Effector memory CD4-positive, alpha-beta T cell (primary cell): ENCODE results near the gene TK2.
"Not testable (repeated sequence)": the region's sequence is repeated elsewhere in the genome, so short reads cannot be mapped to it uniquely, and the experiment has no call there.

Experiments used
- DNase-seq, 3 donors: peaks; one replicate each; pipeline ENCODE4 v3.0.0-alpha.2; 2020
- H3K27ac ChIP-seq: 2 replicates; pipeline ENCODE4 v1.7.0; 2013; ENCODE audit warnings: mild to moderate bottlenecking, low read length, moderate library complexity; ENCODE audit not compliant: insufficient read depth, poor library complexity, severe bottlenecking
- H3K27me3 ChIP-seq: replicated peaks from 2 replicates; pipeline ENCODE4 v1.7.0; 2013; ENCODE audit warnings: mild to moderate bottlenecking, low read length; ENCODE audit not compliant: insufficient read depth, control insufficient read depth, poor library complexity, severe bottlenecking
- H3K36me3 ChIP-seq: 2 replicates; pipeline ENCODE4 v1.7.0; 2013; ENCODE audit warnings: mild to moderate bottlenecking, low read length, moderate library complexity; ENCODE audit not compliant: control insufficient read depth, insufficient read depth
- H3K4me1 ChIP-seq: 2 replicates; pipeline ENCODE4 v1.7.0; 2013; ENCODE audit warnings: low read length, mild to moderate bottlenecking; ENCODE audit not compliant: control insufficient read depth, insufficient read depth, poor library complexity, severe bottlenecking
- H3K4me3 ChIP-seq: 2 replicates; pipeline ENCODE4 v1.7.0; 2013; ENCODE audit warnings: low read length, low read depth, mild to moderate bottlenecking; ENCODE audit not compliant: insufficient read depth, poor library complexity, severe bottlenecking
- H3K9me3 ChIP-seq: 2 replicates; pipeline ENCODE4 v1.7.0; 2013; ENCODE audit warnings: mild to moderate bottlenecking, low read length, moderate library complexity; ENCODE audit not compliant: control insufficient read depth

The TK2 gene

DNA sequence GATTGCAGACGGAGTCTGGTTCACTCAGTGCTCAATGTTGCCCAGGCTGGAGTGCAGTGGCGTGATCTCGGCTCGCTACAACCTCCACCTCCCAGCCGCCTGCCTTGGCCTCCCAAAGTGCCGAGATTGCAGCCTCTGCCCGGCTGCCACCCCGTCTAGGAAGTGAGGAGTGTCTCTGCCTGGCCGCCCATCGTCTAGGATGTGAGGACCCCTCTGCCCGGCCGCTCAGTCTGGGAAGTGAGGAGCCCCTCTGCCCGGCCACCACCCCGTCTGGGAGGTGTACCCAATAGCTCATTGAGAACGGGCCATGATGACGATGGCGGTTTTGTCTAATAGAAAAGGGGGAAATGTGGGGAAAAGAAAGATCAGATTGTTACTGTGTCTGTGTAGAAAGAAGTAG lies 35.5 kb downstream of the TK2 start:
- H3K27me3 ChIP-seq, DNase-seq, H3K27ac ChIP-seq, H3K36me3 ChIP-seq, H3K4me3 ChIP-seq, H3K9me3 ChIP-seq: not testable (repeated sequence)
- peaks cover 37% of the 10 kb centered on the region for H3K4me1 ChIP-seq

DNA sequence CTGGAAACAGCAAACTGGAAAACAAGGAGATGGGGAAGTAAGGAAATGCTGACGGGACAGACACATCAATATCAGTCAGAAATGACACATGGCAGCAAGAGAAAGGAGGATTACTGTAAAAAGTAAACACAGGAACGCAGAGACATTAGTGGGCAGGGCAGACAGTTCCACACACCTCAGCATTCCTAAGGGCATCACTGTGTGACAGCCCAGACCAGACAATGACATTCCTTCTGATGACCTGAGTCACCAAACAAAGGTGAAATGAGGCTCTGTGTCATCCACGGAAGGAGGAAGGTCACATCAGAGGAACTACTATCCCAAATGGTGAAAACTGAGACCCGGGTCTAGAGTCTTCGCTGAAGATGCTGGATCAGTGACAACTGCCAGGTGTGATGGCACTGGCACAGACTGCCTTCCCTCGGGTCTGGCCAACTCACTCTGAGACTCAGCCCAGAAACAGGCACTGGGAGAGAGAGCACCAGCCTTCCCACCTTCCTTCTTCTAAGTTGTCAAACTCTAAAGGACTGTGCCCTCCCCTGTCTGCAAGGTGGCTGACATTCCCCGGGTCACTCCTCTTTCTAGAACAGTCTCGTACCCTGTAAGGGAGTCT lies 36.7 kb downstream of the TK2 start:
- no peak overlapping the region for H3K27ac ChIP-seq
- no peak overlapping the region for H3K4me3 ChIP-seq
- no peaks in the 10 kb centered on the region for H3K9me3 ChIP-seq
- no peaks in the 10 kb centered on the region for H3K36me3 ChIP-seq
- H3K4me1 ChIP-seq, result peaks cover 36% of the 10 kb centered on the region
- H3K27me3 ChIP-seq, result no peaks in the 10 kb centered on the region
- DNase-seq, result no peak

DNA sequence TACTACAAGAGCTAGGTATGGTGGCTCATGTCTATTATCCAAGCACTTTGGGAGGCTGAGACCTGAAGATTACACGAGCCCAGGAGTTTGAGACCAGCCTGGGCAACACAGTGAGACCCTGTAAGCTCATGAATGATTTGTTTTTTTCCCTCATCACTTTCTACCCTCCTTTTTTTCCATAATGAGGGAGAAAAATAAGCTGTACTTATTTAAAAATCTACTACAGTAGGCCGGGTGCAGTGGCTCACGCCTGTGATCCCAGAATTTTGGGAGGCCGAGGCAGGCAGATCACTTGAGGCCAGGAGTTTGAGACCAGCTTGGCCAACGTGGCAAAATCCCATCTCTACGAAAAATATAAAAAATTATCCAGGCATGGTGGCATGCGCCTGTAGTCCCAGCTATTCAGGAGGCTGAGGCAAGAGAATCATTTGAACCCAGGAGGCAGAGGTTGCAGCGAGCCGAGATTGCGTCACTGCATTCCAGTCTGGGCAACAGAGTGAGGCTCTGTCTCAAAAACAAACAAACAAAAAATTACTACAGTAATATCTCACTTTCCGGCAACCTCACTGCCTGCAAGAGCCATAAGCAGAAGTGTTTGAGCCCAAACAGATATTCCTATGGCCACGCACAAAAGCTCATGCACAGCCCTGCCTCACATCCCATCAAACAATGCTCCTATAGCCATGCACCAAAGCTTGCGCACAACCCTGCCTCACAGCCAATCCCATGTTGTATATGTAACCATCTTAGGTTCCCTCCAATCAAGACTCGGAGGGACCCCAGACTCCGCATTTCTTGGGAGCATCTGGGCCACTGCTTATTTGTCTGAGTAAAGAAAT lies 37.4 kb downstream of the TK2 start:
- Histone ChIP-seq H3K36me3 (no peaks in the 10 kb centered on the region), H3K9me3 (no peaks in the 10 kb centered on the region), H3K4me1 (peaks cover 34% of the 10 kb centered on the region), H3K27me3 (no peaks in the 10 kb centered on the region), H3K27ac (no peak overlapping the region), H3K4me3 (no peak overlapping the region)
- no peak for DNase-seq

DNA sequence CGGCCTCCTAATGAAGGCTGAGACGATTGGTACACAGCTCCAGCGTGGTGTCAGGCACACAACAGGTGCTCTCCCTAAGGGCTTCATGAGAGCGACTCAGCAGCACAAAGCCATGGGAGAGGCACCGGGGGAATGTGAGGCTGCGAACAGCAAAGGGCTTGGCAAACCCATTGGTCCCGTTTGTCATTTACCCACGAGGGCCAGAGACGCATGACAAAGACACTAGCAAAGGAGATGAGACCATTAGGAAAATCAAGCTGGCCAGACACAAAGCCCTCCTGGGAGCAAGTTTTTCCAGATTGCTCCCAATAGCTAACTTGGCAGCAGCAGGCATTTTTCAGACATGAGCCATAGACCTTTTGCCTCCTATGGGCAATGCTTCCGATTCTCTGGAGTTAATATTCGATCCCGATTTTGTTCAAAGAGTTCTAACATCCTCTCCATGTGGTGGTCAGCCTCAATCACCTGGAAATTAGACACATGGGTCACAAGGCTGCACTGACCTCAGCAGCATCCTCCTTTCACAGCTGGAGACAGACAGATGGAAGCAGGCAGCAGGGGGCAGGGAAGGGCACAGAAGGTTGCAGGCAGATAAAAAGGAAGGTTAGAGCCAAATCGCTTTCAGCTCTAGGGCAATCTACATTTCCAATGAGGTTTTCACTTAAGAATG lies 38.2 kb downstream of the TK2 start:
- H3K36me3 ChIP-seq, result no peaks in the 10 kb centered on the region
- no peaks in the 10 kb centered on the region for H3K27me3 ChIP-seq
- no peak overlapping the region for H3K27ac ChIP-seq
- H3K4me3 ChIP-seq, result no peak overlapping the region
- H3K9me3 ChIP-seq, result no peaks in the 10 kb centered on the region
- DNase-seq, result no peak
- H3K4me1 ChIP-seq, result peaks cover 26% of the 10 kb centered on the region

DNA sequence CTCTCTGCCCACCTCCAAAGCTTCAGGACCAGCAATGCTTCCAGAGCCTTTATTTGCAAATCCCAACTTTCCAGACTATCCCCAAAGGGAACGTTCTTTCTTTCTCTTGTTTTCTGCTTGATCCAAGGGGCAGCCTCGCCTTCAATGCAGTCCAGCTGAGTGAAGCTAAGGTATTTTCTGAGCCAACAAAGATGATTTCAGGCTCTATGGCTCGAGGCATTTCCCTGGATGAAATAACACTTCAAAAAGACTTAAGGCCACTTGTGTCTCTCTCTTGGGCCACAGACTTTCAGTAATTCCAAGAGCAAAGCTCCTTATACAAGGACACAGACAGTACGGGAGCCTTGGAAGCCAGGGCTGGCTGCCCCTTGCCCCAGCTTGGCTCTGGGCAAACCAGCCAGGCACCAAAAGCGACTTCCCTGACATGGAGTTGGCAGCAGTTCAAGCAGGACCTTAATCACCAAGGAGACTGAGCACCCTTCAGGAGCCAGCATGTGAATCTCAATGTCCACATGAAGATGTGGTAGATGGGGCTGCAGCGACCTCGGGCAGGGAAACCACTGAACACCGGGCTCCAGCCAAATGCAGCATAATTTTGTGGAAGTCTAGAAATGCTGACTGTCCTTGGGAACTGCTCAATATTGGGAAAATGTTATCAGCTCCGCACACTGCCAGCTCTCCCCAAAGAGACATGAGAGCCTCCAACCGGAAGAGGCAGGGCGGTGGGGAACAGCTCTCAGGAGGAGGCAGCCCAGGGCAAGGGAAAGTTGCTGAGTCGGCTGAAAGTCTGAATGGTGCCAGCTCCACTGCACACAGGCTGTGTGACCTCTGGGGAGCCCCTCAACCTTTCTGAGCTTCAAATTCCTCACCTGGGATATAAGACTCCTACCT lies 39.0 kb downstream of the TK2 start:
- Histone ChIP-seq H3K36me3 (no peaks in the 10 kb centered on the region), H3K9me3 (no peaks in the 10 kb centered on the region), H3K4me3 (no peak overlapping the region), H3K27me3 (no peaks in the 10 kb centered on the region), H3K4me1 (peaks cover 18% of the 10 kb centered on the region), H3K27ac (no peak overlapping the region)
- DNase-seq, result no peak

DNA sequence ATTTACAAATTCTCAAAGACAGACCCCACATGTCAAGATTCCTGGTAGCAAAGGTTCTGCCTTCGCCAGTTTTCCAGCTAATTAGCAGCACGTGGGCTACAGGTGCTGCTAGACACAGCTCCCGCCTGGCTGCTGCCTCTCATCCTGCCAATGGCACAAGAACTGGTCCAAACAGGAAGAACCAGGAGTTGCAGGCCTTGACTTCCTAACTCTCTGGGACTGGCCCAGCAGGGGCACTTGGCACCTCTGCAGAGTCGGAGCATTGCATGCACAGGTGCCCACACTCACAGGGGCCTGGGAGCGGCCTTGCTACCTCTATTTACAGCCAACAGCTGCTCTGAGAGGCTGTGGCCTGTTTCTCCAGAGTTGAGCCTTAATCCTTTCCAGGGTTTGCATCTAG lies 39.6 kb downstream of the TK2 start:
- no peak for DNase-seq
- H3K4me1 ChIP-seq, result peaks cover 12% of the 10 kb centered on the region
- H3K27me3 ChIP-seq, result no peaks in the 10 kb centered on the region
- H3K36me3 ChIP-seq, result no peaks in the 10 kb centered on the region
- H3K27ac ChIP-seq, result no peak overlapping the region
- no peak overlapping the region for H3K4me3 ChIP-seq
- H3K9me3 ChIP-seq, result no peaks in the 10 kb centered on the region

DNA sequence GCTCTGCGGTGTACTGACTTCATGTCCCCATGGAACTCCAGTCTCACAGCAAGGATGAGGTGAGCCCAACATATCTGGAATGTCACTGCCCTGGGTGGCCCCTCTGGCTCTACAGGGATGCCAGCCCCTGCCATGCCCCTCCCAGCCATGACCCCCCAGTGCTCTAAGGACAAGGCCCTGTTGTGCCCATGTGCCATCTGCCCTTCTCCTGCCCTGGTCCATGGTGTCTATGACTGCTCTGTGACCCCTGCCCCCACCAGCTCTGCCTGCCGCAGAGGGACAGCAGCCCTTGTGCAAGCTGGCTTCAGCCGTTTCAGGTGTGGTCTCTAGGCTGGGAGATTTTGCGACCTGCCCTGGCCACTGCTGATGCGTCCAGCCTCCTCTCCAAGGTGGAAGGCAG lies 40.3 kb downstream of the TK2 start:
- H3K4me1 ChIP-seq, result peaks cover 9% of the 10 kb centered on the region
- no peaks in the 10 kb centered on the region for H3K9me3 ChIP-seq
- no peak for DNase-seq
- no peaks in the 10 kb centered on the region for H3K36me3 ChIP-seq
- no peak overlapping the region for H3K4me3 ChIP-seq
- H3K27me3 ChIP-seq, result no peaks in the 10 kb centered on the region
- H3K27ac ChIP-seq, result no peak overlapping the region

DNA sequence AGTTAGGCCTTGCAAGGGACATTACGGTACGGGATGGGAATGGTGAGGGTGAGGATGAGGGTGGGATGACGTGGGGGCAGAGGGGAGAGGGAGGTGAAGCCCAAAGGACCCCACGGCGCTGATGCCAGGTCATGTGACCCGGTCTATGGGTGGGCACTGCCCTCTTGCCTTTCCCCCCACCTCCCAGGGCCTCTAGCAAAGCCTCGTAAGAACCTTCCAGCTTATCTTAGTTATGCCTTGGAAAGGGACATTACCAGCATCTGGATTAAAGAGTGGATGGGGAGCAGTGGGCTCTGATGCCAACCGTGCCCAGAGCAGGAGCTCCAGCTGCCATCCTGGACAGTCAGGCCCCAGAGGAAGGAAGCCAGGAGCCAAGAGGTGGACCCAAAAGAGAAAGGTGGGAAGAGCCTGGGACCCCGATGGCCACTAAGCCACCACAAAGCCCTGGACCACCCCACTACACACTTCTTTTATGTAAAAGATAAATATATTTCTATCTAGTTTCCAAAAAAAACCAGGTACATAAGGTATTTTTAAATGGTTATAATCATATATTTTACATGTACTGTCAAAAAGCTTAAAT lies 40.9 kb downstream of the TK2 start:
- no peak overlapping the region for H3K27ac ChIP-seq
- H3K27me3 ChIP-seq, result no peaks in the 10 kb centered on the region
- no peaks in the 10 kb centered on the region for H3K9me3 ChIP-seq
- peaks cover 9% of the 10 kb centered on the region for H3K4me1 ChIP-seq
- H3K4me3 ChIP-seq, result no peak overlapping the region
- H3K36me3 ChIP-seq, result no peaks in the 10 kb centered on the region
- no peak for DNase-seq

DNA sequence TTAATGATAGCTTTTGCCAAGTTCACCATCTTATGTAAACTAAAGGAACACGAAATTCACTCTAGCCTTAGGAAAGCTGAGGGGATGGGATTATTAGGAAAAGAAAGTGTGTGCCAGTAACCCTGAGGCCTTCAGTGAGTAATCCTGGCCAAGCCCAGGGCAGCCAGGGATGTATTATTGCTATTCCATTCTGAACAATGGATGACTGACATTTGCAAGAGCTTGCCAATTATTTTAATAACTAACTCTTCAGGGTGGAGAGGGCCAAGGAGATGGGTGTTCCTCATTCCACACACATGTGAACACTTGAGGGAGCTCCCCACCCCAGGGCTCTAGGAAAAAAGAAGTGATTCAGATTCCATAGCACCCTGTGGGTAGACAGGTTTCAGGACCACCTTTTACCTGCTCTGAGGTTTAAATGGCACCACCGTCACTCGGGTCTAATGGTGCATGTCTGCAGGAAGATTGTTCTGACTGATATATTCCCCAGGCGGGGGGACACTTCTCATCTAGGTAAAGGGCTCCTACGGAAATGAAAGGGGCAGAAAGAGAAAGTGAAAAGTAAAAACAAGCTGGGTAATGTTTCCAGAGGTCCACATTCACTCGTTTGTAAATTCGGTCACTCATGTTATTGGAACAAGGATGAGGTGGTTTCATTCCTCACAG lies 41.5 kb downstream of the TK2 start:
- DNase-seq, result no peak
- Histone ChIP-seq H3K9me3 (no peaks in the 10 kb centered on the region), H3K27me3 (no peaks in the 10 kb centered on the region), H3K27ac (no peak overlapping the region), H3K4me1 (peaks cover 4% of the 10 kb centered on the region), H3K4me3 (no peak overlapping the region), H3K36me3 (no peaks in the 10 kb centered on the region)
